Smooth muscle cell of the brain vasculature (primary cell): Measurements from ENCODE around the gene APOBEC3G.
"Not testable (repeated sequence)": the region's sequence is repeated elsewhere in the genome, so short reads cannot be mapped to it uniquely, and the experiment has no call there.

Experiments used
- DNase-seq: peaks from one replicate; pipeline ENCODE4 v3.0.0-alpha.2; 2012; ENCODE audit warnings: low read depth, low spot score

Gene APOBEC3G

DNA sequence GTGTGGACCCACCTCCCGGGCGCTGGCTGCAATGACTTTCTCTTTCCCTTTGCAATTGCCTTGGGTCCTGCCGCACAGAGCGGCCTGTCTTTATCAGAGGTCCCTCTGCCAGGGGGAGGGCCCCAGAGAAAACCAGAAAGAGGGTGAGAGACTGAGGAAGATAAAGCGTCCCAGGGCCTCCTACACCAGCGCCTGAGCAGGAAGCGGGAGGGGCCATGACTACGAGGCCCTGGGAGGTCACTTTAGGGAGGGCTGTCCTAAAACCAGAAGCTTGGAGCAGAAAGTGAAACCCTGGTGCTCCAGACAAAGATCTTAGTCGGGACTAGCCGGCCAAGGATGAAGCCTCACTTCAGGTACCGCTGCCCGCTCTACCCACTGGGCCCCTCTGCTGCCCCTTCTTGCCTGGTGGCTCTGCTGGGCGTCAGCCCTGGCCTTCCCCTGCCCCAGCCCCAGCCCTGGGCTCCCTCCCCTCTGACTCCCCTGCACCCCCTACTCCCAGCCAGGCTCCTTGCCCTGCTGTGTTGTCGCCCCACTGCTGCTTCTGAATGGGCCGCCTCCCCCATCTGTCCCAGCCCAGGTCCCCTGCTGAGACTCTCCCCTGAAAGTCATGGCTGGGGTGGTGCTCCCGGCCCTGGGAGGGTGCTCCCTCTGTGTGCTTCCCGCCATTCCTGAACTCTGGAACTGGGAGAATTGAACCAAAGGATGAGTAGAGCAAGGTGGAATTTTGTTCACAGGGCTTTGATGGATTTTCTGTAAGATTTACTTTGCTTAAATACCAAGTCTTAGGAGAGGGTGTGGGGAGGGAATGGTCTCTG, at the start of gene APOBEC3G:
APOBEC3G (plus strand) TSS at position 250 of the 815 bp plus-strand sequence; CDS start at position 337, 87 bp downstream.
- DNase-seq, result not testable (repeated sequence)

DNA sequence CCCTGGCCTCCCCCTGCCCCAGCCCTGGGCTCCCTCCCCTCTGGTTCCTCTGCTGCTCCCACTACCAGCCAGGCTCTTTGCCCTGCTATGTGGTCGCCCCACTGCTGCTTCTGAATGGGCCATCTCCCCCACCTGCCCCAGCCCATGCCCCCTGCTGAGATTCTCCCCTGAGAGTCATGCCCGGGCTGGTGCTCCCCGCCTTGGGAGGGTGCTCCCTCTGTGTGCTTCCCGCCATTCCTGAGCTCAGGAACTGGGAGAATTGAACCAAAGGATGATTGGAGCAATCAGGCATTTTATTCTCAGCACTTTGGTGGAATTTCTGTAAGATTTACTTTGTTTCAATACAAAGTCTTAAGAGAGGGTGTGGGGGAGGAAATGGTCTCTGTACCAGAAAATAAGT, 49.4 kb upstream of the APOBEC3G start:
- no peak for DNase-seq

DNA sequence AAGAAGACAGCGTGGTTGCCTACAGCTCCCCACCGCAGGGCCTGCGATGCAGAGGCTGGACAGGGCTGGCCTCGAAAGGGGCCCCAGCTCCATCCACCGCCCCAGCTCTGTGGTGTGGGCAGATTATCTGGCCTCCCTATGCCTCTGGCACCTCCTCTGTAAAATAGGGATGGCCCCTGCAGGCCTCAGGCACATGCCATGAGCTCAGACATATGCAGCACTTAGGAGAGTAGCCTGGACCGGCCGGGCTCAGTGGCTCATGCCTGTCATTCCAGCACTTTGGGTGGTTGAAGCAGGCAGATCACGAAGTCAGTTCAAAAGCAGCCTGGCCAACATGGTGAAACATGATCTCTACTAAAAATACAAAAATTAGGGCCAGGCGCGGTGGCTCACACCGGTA, 48.8 kb upstream of the APOBEC3G start:
- DNase-seq, result no peak

DNA sequence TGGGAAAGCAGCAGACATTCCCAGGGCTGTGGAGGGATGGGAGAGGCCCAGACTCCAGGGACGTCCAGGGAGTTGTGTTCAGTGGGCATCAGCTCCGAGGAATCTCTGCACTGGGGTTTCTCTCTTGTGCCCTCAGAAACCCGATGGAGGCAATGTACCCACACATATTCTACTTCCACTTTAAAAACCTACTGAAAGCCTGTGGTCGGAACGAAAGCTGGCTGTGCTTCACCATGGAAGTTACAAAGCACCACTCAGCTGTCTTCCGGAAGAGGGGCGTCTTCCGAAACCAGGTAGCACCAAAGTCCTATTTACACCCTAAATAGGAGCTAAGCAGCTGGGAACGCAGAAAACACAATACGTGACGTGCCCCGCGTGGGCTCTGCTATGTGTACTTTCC, 47.8 kb upstream of the APOBEC3G start:
- no peak for DNase-seq

DNA sequence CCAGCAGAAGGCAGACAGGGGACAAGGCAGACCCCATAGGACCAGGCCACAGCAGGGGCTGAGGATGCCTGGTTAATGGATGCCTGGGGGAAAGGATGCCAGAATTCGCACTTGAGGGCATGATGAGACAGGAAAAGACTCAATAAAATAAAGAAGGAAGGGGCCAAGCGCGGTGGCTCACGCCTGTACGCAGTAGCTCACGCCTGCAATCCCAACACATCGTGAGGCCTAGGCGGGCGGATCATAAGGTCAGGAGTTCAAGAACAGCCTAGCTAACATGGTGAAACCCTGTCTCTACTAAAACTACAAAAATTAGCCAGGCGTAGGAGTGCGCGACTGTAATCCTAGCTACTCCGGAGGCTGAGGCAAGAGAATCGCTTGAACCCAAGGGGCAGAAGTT, 46.4 kb upstream of the APOBEC3G start:
- no peak for DNase-seq

DNA sequence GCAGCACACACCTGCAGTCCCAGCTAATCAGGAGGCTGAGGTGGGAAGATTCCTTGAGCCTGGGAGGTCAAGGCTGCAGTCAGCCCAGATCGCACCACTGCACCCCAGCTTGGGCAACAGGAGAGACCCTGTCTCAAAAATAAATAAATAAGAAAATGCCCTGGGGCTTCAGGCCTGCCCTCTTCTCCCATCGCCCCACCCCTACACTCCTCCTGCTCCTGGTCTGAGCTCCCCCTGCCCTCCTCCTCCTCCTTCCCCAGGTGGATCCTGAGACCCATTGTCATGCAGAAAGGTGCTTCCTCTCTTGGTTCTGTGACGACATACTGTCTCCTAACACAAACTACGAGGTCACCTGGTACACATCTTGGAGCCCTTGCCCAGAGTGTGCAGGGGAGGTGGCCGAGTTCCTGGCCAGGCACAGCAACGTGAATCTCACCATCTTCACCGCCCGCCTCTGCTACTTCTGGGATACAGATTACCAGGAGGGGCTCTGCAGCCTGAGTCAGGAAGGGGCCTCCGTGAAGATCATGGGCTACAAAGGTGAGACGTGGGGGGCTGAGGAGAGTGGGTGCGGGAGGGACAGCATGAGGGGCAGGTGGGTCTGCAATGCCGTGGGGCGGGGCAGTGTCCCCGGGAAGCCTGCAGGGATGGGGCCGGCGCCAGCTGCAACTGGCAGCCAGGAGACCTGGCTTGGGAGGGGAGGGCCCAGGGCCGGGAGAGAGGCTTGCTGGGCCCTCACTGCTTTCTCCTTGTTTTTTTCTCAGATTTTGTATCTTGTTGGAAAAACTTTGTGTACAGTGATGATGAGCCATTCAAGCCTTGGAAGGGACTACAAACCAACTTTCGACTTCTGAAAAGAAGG, 45.4 kb upstream of the APOBEC3G start:
- DNase-seq, result not testable (repeated sequence)

DNA sequence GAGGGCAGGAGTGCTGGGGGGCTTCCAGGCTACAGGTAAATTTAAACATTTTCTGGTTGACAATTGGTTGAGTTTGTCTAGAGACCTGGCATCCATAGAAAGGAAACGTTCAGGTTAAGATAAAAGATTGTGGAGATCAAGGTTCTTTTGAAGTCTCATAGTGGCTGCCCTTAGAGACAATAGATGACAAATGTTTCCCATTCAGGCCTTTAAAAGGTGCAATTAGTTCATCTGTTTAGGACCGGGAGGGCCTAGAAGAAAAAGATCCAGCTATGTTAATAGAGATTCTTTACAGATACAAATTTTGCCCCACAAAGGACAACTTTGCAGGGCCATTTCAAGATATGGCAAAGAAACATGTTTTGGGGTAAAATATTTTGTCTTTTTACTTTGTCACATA, 40.0 kb upstream of the APOBEC3G start:
- DNase-seq, result not testable (repeated sequence)

DNA sequence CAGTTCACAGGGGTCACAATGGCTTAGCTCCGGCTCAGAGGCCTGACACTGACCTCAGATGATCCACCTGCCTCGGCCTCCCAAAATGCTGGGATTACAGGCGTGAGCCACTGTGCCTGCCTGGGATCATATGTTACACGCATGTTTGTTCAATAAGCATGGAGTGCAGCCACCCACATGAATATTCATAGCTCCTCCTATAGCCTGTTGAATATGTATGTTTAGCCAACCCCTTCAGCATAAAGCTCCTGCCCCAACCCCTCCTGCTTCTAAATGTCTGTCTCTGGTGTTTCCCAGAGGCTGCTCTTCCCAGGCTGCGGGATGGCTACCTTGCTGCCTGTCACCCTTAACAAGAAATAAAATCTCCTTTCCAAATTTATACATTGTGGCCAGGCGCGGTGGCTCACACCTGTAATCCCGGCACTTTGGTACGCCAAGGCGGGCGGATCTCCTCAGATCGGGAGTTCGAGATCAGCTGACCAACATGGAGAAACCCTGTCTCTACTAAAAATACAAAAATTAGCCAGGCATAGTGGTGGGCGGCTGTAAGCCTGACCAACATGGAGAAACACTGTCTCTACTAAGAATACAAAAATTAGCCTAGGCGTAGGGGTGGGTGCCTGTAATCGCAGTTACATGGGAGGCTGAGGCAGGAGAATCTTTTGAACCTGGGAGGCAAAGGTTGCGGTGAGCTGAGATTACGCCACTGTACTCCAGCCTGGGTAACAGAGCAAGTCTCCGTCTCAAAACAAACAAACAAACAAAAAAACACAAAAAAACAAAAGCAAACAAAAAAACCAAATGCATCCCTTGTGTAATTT, 37.6 kb upstream of the APOBEC3G start:
- DNase-seq, result no peak

DNA sequence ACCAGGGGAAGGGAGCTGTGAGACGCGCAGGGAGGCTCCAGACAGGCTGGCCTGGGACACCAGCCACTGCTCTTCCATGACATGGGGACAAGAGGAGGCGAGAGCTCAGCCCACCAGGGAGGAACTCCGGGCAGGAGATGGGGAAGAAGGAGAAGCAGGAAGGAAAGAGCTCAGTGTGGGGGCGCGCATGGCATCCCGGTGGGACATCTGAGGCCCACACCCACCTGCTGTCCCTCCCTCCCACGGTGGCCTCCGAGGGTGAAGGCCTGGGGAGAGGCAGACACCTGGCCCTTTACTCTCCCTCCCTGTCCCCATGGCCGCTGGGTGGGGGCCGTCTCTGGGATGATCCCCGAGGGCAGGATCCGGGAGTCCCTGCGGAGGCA, 36.9 kb upstream of the APOBEC3G start:
- DNase-seq, result not testable (repeated sequence)

DNA sequence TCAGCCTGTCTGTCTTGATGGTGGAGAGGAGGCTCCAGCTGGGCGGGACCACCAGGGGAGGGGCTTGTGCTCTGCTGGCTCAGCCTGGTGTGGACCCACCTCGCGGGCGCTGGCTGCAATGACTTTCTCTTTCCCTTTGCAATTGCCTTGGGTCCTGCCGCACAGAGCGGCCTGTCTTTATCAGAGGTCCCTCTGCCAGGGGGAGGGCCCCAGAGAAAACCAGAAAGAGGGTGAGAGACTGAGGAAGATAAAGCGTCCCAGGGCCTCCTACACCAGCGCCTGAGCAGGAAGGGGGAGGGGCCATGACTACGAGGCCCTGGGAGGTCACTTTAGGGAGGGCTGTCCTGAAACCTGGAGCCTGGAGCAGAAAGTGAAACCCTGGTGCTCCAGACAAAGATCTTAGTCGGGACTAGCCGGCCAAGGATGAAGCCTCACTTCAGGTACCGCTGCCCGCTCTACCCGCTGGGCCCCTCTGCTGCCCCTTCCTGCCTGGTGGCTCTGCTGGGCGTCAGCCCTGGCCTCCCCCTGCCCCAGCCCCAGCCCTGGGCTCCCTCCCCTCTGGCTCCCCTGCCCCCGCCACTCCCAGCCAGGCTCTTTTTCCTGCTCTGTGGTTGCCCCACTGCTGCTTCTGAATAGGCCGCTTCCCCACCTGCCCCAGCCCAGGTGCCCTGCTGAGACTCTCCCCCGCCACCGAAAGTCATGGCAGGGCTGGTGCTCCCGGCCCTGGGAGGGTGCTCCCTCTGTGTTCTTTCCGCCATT, 36.4 kb upstream of the APOBEC3G start, which contains the start of gene APOBEC3F:
APOBEC3F (plus strand) TSS at position 327 of the 759 bp plus-strand sequence; CDS start at position 424, 97 bp downstream.
- DNase-seq, result not testable (repeated sequence)

DNA sequence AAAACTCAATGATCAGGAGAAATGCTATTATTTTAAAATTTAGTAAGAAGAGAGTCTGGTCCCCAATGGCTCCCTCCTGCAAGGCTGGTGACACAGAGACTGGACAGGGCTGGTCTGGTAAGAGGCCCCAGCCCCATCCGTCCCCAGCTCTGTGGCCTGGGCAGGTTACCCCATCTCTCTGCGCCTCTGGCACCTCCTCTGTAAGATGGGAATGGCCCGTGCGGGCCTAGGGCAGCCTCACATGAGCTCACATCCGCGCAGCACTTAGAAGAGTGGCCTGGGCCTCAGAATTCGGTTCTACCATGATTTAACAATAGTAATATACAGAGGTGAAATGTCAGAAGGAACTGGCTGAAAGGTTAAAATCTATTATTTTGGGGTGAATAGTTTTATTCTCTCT, 35.2 kb upstream of the APOBEC3G start:
- DNase-seq, result no peak

DNA sequence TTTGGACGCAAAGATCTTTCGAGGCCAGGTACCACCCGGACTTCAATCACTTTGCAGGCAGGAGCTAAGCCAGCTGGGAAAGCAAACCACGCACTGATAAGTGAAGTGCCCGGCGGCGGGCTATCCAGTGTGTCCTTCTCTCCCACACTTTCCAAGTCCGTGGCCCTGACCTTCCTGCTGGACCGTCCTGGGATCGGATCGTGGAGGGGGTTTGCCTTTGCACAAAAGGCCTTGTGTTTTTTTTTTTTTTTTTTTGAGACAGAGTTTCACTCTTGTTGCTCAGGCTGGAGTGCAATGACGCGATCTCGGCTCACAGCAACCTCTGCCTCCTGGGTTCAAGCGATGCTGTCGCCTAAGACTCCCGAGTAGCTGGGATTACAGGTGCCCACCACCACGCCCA, 34.0 kb upstream of the APOBEC3G start:
- not testable (repeated sequence) for DNase-seq

DNA sequence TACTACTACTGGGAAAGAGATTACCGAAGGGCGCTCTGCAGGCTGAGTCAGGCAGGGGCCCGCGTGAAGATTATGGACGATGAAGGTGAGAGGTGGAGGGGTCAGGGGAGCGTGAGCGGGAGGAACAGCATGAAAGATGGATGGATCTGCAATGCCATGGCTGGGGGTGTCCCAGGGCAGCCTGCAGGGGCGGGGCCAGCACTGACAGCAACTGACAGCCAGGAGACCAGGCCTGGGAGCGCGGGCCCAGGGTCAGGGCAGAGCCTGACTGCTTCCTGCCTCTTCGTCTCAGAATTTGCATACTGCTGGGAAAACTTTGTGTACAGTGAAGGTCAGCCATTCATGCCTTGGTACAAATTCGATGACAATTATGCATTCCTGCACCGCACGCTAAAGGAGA, 31.9 kb upstream of the APOBEC3G start:
- not testable (repeated sequence) for DNase-seq

DNA sequence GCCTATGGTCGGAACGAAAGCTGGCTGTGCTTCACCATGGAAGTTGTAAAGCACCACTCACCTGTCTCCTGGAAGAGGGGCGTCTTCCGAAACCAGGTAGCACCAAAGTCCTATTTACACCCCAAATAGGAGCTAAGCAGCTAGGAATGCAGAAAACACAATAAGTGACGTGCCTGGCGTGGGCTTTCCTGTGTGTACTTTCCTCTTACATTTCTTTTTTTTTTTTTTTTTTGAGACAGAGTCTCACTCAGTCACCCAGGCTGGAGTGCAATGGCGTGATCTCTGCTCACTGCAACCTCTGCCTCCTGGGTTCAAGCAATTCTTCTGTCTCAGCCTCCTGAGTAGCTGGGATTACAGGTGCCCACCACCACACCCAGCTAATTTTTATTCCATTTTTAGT, 27.6 kb upstream of the APOBEC3G start:
- not testable (repeated sequence) for DNase-seq

DNA sequence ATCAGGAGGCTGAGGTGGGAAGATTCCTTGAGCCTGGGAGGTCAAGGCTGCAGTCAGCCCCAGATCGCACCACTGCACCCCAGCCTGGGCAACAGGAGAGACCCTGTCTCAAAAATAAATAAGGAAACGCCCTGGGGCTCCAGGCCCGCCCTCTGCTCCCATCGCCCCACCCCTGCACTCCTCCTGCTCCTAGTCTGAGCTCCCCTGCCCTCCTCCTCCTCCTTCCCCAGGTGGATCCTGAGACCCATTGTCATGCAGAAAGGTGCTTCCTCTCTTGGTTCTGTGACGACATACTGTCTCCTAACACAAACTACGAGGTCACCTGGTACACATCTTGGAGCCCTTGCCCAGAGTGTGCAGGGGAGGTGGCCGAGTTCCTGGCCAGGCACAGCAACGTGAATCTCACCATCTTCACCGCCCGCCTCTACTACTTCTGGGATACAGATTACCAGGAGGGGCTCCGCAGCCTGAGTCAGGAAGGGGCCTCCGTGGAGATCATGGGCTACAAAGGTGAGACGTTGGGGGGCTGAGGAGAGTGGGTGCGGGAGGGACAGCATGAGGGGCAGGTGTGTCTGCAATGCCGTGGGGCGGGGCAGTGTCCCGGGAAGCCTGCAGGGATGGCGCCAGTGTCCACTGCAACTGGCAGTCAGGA, 25.1 kb upstream of the APOBEC3G start:
- not testable (repeated sequence) for DNase-seq

DNA sequence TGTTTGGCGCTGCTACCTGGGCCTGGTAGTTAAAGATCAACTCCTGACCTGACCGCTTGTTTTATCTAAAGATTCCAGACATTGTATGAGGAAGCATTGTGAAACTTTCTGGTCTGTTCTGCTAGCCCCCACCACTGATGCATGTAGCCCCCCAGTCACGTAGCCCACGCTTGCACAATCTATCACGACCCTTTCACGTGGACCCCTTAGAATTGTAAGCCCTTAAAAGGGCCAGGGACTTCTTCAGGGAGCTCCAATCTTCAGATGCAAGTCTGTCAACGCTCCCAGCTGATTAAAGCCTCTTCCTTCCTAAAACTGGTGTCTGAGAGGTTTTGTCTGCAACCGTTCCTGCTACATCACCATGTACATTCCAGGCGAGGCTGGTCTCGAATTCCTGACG, 21.4 kb upstream of the APOBEC3G start:
- no peak for DNase-seq

DNA sequence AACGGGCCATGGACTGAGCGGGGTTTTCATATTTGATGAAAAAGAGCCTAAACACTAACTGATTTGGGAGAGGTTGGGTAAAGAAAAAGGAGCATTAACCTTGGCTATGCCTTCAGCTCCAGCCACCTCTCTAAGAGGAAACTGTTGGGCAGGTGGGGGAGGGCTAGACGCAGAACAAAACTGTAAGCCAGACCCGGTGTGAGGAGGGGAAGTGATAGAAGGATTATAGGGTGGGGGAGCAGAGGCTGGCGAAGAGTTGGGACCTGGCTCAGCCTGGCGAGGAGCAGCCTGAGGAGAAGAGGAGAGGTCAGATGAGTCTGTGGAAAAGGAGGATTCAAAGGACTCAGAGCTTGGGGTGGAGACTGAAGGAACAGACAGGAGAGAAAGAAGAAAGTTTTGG, 15.8 kb upstream of the APOBEC3G start:
- DNase-seq, result not testable (repeated sequence)

DNA sequence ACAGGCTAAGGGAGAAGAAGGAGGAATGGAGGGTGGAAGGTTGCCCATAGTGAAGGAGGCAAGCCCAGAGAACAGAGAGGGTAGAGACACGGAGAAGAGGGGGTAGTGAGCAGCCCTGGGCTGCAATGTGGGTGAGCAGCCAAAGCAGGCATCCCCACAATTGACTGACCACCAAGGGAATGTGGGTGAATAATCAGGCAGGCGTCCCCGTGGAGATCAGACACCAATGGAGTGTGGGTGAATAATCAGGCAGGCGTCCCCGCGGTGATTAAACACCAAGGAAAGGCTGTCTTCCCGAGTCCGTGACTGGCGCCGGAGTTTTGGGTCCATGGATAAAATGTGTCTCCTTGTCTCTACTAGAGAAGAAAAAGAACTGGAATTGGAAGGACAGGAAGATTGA, 15.1 kb upstream of the APOBEC3G start:
- not testable (repeated sequence) for DNase-seq

DNA sequence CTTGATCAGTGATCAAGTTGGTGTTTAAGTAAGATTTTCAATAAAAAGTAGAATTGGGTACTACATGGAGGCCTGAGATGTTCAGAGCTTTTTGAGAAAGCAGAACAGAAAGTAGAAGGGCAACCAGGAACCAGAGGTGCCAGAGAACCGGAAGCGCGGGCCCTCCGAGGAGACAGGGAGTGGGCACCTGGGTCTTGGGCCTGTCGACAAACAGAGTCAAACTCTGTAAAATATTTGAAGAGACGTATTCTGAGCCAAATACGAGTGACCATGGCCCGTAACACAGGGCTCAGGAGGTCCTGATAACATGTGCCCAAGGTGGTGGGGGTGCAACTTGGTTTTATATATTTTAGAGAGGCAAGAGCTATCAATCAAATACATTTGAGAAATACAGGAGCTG, 13.2 kb upstream of the APOBEC3G start:
- not testable (repeated sequence) for DNase-seq
